GM18520 (cell line): ENCODE measurements around the gene KIAA0825.
A peak's percentile ranks its signal among the peaks of the same experiment; 100 is the strongest.
"Not testable (repeated sequence)": the region's sequence is repeated elsewhere in the genome, so short reads cannot be mapped to it uniquely, and the experiment has no call there.

Experiments used
- ATAC-seq: cut with Tn5 transposase; IDR thresholded peaks from one replicate; pipeline ENCODE4 v1.9.1; 2021; ENCODE audit not compliant: unreplicated experiment

The KIAA0825 gene

GRCh38 chr5:94595281-94595840 is 23.0 kb downstream of the KIAA0825 start:
- ATAC-seq: no peak

- ATAC-seq: peak; percentile 73
Measured at GRCh38 chr5:94577466-94578245, 40.7 kb downstream of the KIAA0825 start.

GRCh38 chr5:94575196-94575595 is 43.2 kb downstream of the KIAA0825 start:
- no peak for ATAC-seq

GRCh38 chr5:94573349-94573748 is 45.1 kb downstream of the KIAA0825 start:
- ATAC-seq: not testable (repeated sequence)

- ATAC-seq: no peak
Measured at GRCh38 chr5:94571415-94571814, 47.0 kb downstream of the KIAA0825 start.

- no peak for ATAC-seq
Measured at GRCh38 chr5:94564812-94565211, 53.6 kb downstream of the KIAA0825 start.

GRCh38 chr5:94562327-94562971 is 56.0 kb downstream of the KIAA0825 start:
- no peak for ATAC-seq

- no peak for ATAC-seq
Measured at GRCh38 chr5:94558028-94558427, 60.4 kb downstream of the KIAA0825 start.

- peak; percentile 60 for ATAC-seq
Measured at GRCh38 chr5:94551858-94552257, 66.5 kb downstream of the KIAA0825 start.

GRCh38 chr5:94545870-94546625 is 72.4 kb downstream of the KIAA0825 start:
- no peak for ATAC-seq

- ATAC-seq: no peak
Measured at GRCh38 chr5:94544875-94545547, 73.4 kb downstream of the KIAA0825 start.

GRCh38 chr5:94544031-94544650 is 74.3 kb downstream of the KIAA0825 start:
- no peak for ATAC-seq

GRCh38 chr5:94540856-94541494 is 77.4 kb downstream of the KIAA0825 start:
- no peak for ATAC-seq

- ATAC-seq: no peak
Measured at GRCh38 chr5:94538260-94538659, 80.1 kb downstream of the KIAA0825 start.

- ATAC-seq: no peak
Measured at GRCh38 chr5:94526706-94527105, 91.7 kb downstream of the KIAA0825 start.

GRCh38 chr5:94524841-94525697 is 93.3 kb downstream of the KIAA0825 start:
- ATAC-seq: peak; percentile 61

- ATAC-seq: no peak
Measured at GRCh38 chr5:94523018-94523417, 95.4 kb downstream of the KIAA0825 start.

- no peak for ATAC-seq
Measured at GRCh38 chr5:94522117-94522516, 96.3 kb downstream of the KIAA0825 start.
